Karpas-422 (cell line): ENCODE data around the gene GFI1B. TPM values are rescaled to one million over a fixed set of nuclear protein-coding genes. Genes with fewer than 3 reads are reported as not detected.
"Not testable (repeated sequence)": the region's sequence is repeated elsewhere in the genome, so short reads cannot be mapped to it uniquely, and the experiment has no call there.

Experiments used
- DNase-seq: peaks from one replicate; pipeline ENCODE4 v3.0.0-alpha.2; 2015
- H2AFZ ChIP-seq: fragments of 200-600 bp; sonication (generic); 2 replicates; pipeline ENCODE4 v1.6.1; 2014; ENCODE audit warnings: antibody characterized with exemption, low read length, mixed read lengths
- H3K27ac ChIP-seq: fragments of 200-600 bp; sonication (generic); 2 replicates; pipeline ENCODE4 v1.5.1; 2014; ENCODE audit warnings: mild to moderate bottlenecking, low read length, moderate library complexity
- H3K27me3 ChIP-seq: fragments of 200-600 bp; sonication (generic); 2 replicates; pipeline ENCODE4 v1.6.1; 2014; ENCODE audit warnings: low read length, mixed read lengths
- H3K36me3 ChIP-seq: fragments of 200-600 bp; sonication (generic); 2 replicates; pipeline ENCODE4 v1.6.1; 2014; ENCODE audit warnings: low read length, mixed read lengths; ENCODE audit not compliant: insufficient read depth
- H3K4me1 ChIP-seq: fragments of 200-600 bp; sonication (generic); 2 replicates; pipeline ENCODE4 v1.6.1; 2014; ENCODE audit warnings: mild to moderate bottlenecking, low read length, mixed read lengths
- H3K4me2 ChIP-seq: fragments of 200-600 bp; sonication (generic); 2 replicates; pipeline ENCODE4 v1.6.1; 2014; ENCODE audit warnings: low read length, low read depth, mild to moderate bottlenecking; ENCODE audit not compliant: poor library complexity, severe bottlenecking
- H3K4me3 ChIP-seq: fragments of 200-600 bp; sonication (generic); 2 replicates; pipeline ENCODE4 v1.5.1; 2014; ENCODE audit warnings: mild to moderate bottlenecking, antibody characterized with exemption, low read length, mixed read lengths
- H3K79me2 ChIP-seq: fragments of 200-600 bp; sonication (generic); 2 replicates; pipeline ENCODE4 v1.6.1; 2014; ENCODE audit warnings: mild to moderate bottlenecking, low read length, mixed read lengths
- H3K9ac ChIP-seq: fragments of 200-600 bp; sonication (generic); 2 replicates; pipeline ENCODE4 v1.6.0; 2014; ENCODE audit warnings: low read length
- H3K9me2 ChIP-seq: fragments of 200-600 bp; sonication (generic), shearing (Covaris generic); replicated peaks from 2 replicates; pipeline ENCODE4 v1.6.0; 2014; ENCODE audit warnings: mild to moderate bottlenecking, low read length, moderate library complexity; ENCODE audit not compliant: insufficient read depth
- H3K9me3 ChIP-seq: fragments of 300-700, 200-600 bp; sonication (generic); 2 replicates; pipeline ENCODE4 v1.6.1; 2014; ENCODE audit warnings: low read length, mixed read lengths
- H4K20me1 ChIP-seq: fragments of 200-600 bp; sonication (generic); 2 replicates; pipeline ENCODE4 v1.6.1; 2014; ENCODE audit warnings: mild to moderate bottlenecking, antibody characterized with exemption, low read length, low read depth; ENCODE audit not compliant: insufficient read depth
- total RNA-seq: library from RNA; depleted of rRNA; stranded (reverse); fragments of >200 nt; shearing (Covaris generic); gene quantifications from 2 replicates; pipeline ENCODE4 v1.2.3, GENCODE V29; 2014; ENCODE audit warnings: low replicate concordance

Gene GFI1B
- total RNA-seq, 1 experiment from 2014 or later, result 6.5 TPM

DNA sequence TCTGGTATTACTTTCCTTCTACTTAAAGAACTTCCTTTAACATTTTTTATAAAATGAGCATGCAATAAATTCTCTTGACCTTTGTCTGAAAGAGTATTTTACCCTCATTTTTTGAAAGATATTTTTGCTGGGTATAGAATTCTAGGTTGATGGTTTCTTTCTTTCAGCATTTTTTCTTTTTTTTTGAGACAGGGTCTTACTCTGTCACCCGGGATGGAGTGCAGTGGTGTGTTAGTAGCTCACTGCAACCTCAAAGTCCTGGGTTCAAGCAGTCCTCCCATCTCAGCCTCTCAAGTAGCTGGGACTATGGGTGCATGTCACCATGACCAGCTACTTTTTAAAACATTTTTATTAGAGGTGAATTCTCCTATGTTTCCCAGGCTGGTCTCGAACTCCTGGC lies 23.4 kb upstream of the GFI1B start:
- DNase-seq, result no peak
- no peak overlapping the region for H3K4me2 ChIP-seq
- H3K4me3 ChIP-seq, result no peak overlapping the region
- no peaks in the 10 kb centered on the region for H3K36me3 ChIP-seq
- H3K9me3 ChIP-seq, result peaks cover 3% of the 10 kb centered on the region; the same call in 1 of the 2 replicates
- no peak overlapping the region for H2AFZ ChIP-seq
- H3K79me2 ChIP-seq, result no peaks in the 10 kb centered on the region
- H3K27me3 ChIP-seq, result no peaks in the 10 kb centered on the region
- no peak overlapping the region for H3K9ac ChIP-seq
- H3K9me2 ChIP-seq, result no peaks in the 10 kb centered on the region
- no peak overlapping the region for H3K27ac ChIP-seq
- H4K20me1 ChIP-seq, result no peaks in the 10 kb centered on the region
- H3K4me1 ChIP-seq, result no peaks in the 10 kb centered on the region

DNA sequence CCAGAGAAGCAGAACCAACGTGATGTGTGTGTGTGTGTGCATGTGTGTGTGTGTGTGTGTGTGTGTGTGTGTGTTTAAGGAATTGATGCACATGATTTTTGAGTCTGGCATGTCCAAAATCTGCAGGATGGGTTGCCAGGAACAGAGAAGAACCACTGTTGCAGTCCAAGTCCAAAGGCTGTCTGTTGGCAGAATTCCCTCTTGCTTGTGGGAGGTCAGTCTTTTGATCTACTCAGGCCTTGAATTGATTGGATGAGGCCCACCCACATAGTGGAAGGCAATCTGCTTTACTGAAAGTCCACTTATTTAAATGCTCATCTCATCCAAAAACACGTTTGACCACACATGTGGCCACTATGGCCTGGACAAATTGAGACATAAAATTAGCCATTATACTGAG lies 22.7 kb upstream of the GFI1B start:
- no peaks in the 10 kb centered on the region for H3K36me3 ChIP-seq
- no peak overlapping the region for H3K4me2 ChIP-seq
- no peak overlapping the region for H3K9ac ChIP-seq
- H3K27ac ChIP-seq, result no peak overlapping the region
- no peaks in the 10 kb centered on the region for H3K4me1 ChIP-seq
- H3K79me2 ChIP-seq, result no peaks in the 10 kb centered on the region
- no peaks in the 10 kb centered on the region for H3K27me3 ChIP-seq
- peaks cover 3% of the 10 kb centered on the region; the same call in 1 of the 2 replicates for H3K9me3 ChIP-seq
- no peak for DNase-seq
- H2AFZ ChIP-seq, result no peak overlapping the region
- H3K4me3 ChIP-seq, result no peak overlapping the region
- H3K9me2 ChIP-seq, result no peaks in the 10 kb centered on the region
- H4K20me1 ChIP-seq, result no peaks in the 10 kb centered on the region

DNA sequence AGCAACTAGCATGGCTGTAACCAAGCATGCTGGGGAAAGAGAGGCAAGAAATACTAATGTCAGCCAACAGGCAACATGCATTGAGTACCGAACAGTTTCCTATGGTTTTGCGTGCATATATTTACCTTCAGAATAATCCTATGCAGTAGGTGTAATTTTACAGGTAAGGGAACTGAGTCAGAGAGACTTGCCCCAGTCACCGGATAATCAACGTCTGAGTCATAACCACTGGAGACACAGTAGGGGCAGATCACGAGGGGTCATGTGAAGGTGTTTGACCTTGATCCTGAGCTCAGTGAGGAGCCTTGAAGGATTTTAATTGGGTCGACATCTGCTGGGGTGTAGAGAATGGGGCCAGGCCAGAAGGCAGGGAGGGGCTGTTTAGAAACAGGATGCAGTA lies 20.7 kb upstream of the GFI1B start:
- Histone ChIP-seq H4K20me1 (no peaks in the 10 kb centered on the region), H3K9ac (no peak overlapping the region), H3K4me1 (no peaks in the 10 kb centered on the region), H3K79me2 (no peaks in the 10 kb centered on the region), H3K9me2 (no peaks in the 10 kb centered on the region), H3K4me3 (no peak overlapping the region), H3K9me3 (peaks cover 3% of the 10 kb centered on the region; the same call in 1 of the 2 replicates), H3K27ac (no peak overlapping the region), H3K4me2 (no peak overlapping the region), H2AFZ (no peak overlapping the region), H3K27me3 (no peaks in the 10 kb centered on the region), H3K36me3 (no peaks in the 10 kb centered on the region)
- DNase-seq, result no peak

DNA sequence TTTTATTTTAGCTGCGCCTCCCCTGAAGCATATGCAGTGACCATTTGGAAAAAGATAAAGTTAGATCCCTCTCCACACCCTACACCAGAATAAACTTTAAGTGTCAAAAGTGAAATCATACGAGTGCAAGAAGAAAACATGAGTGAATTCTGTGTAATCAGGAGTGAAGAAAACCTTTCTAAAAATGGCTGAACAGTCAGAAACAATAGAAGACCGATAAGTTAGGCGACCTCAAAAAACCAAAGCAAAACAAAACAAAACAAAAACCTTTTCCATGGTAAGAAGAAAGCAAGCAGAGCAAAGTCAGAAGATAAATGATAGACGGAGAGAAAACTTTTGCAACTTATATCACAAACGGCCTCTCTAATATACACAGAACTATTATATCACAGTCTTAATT lies 17.5 kb upstream of the GFI1B start:
- H4K20me1 ChIP-seq, result no peaks in the 10 kb centered on the region
- no peaks in the 10 kb centered on the region for H3K36me3 ChIP-seq
- no peak overlapping the region for H3K9ac ChIP-seq
- DNase-seq, result no peak
- no peaks in the 10 kb centered on the region for H3K4me1 ChIP-seq
- no peak overlapping the region for H2AFZ ChIP-seq
- H3K27me3 ChIP-seq, result no peaks in the 10 kb centered on the region
- H3K9me3 ChIP-seq, result no peaks in the 10 kb centered on the region
- no peak overlapping the region for H3K4me2 ChIP-seq
- H3K4me3 ChIP-seq, result no peak overlapping the region
- H3K9me2 ChIP-seq, result no peaks in the 10 kb centered on the region
- no peaks in the 10 kb centered on the region for H3K79me2 ChIP-seq
- H3K27ac ChIP-seq, result no peak overlapping the region

DNA sequence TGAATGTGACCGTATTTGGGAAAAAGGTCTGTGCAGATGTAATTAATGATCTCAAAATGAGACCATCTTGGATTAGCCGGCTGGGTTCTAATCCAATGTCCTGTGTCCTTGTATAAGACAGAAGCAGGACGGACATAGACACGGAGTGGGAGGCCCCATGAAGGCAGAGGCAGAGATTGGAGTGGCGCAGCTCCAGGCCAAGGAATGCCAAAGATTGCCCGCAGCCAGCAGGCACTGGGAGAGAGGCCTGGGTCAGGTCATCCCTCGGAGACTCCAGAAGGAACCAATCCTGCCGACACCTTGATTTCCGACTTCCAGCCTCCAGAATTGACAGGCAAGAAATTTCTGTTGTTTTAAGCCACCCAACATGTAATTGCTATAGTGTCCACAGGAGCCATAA lies 13.0 kb upstream of the GFI1B start:
- H3K9me3 ChIP-seq, result no peaks in the 10 kb centered on the region
- no peaks in the 10 kb centered on the region for H3K79me2 ChIP-seq
- no peak overlapping the region for H2AFZ ChIP-seq

DNA sequence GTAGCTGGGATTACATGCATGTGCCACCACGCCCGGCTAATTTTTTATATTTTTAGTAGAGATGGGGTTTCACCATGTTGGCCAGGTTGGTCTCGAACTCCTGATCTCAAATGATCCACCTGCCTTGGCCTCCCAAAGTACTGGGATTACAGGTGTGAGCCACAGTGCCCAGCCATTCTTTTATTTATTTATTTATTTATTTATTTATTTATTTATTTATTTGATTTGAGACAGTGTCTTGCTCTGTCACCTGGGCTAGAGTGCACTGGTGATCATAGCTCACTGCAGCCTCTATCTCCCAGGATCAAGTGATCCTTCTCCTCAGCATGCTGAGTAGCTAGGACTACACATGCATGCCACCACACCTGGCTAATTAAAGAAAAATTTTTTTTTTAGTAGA lies 10.6 kb upstream of the GFI1B start:
- not testable (repeated sequence) for H3K9ac ChIP-seq, H3K27me3 ChIP-seq, H3K9me3 ChIP-seq, H3K27ac ChIP-seq, DNase-seq, H3K4me2 ChIP-seq, H4K20me1 ChIP-seq, H2AFZ ChIP-seq, H3K36me3 ChIP-seq, H3K9me2 ChIP-seq, H3K79me2 ChIP-seq, H3K4me3 ChIP-seq
- H3K4me1 ChIP-seq, result peaks cover 20% of the 10 kb centered on the region

More for the DNA sequence above, 13.0 kb upstream of the GFI1B start:
- Histone ChIP-seq H3K4me2 (no peak overlapping the region), H3K27ac (no peak overlapping the region), H3K36me3 (no peaks in the 10 kb centered on the region), H4K20me1 (no peaks in the 10 kb centered on the region), H3K27me3 (no peaks in the 10 kb centered on the region), H3K9me2 (no peaks in the 10 kb centered on the region), H3K4me3 (no peak overlapping the region), H3K9ac (no peak overlapping the region), H3K4me1 (peaks cover 12% of the 10 kb centered on the region)
- DNase-seq, result no peak

DNA sequence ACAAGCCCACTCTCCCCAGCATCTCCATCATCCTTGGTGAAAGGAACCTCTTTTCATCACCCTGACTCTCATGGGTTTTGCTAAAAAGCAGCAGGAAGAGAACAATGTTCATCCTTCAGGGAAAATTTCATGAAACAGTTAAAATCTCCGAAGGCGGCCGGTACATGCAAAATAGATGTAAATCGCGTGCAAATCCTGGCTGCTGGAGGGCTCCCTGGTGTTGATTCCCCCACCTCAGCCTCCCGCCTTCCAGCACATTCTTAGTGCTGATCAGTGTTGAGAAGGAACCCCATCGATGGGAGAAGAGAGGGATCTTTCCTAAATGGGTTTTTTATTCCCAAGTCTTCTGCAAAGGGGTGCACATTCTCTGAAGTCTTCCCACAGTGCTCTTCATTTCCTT lies 8.7 kb upstream of the GFI1B start:
- H3K9me2 ChIP-seq, result no peaks in the 10 kb centered on the region
- peak overlapping the region; percentile 28 for H3K9ac ChIP-seq
- H4K20me1 ChIP-seq, result no peaks in the 10 kb centered on the region
- H3K27ac ChIP-seq, result no peak overlapping the region
- no peaks in the 10 kb centered on the region for H3K36me3 ChIP-seq
- DNase-seq, result peak; percentile 58
- no peaks in the 10 kb centered on the region for H3K79me2 ChIP-seq
- no peaks in the 10 kb centered on the region for H3K9me3 ChIP-seq
- peak overlapping the region; percentile 34 for H3K4me3 ChIP-seq
- peak overlapping the region; percentile 33; the same call in 1 of the 2 replicates for H2AFZ ChIP-seq
- H3K4me1 ChIP-seq, result peaks cover 20% of the 10 kb centered on the region
- no peaks in the 10 kb centered on the region for H3K27me3 ChIP-seq
- H3K4me2 ChIP-seq, result peak overlapping the region; percentile 64

DNA sequence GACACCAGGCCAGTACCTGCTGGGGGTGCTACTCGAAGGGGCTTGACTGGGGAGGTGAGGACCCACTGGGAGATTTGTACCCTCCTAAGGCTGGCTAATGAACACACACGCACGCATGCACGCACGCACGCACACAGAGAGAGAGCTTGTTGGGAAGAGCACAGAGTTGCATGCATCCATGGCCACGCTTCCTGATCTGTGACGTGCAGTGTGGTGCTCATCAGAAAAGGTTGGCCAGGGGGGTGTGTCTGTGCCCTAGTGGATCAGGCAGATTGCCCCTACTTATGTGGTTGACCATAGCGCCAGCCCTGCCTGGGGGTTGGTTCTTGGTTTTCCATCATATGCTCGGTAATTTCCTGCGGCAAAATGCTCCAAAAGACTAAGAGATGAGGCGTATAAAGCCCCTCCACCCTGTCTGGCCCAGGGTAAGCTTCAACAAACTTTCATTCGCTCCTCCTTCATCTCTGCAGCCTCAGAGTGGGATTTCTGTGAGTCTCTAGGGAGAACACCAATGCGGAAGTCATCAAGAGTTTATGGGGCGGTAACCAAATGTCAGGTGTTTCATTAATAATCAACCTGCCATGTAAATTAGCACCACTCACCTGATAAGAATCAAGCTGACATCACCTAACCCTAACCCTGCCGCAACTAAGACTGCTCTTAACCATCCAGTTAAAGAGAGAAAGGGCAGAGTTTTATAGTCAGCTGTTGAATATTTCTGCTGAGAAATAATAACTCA lies 8.0 kb upstream of the GFI1B start:
- peaks cover 20% of the 10 kb centered on the region for H3K4me1 ChIP-seq
- H3K9me3 ChIP-seq, result no peaks in the 10 kb centered on the region
- no peaks in the 10 kb centered on the region for H3K79me2 ChIP-seq
- no peaks in the 10 kb centered on the region for H3K27me3 ChIP-seq
- H3K4me2 ChIP-seq, result peak overlapping the region; percentile 64
- peak overlapping the region; percentile 34 for H3K4me3 ChIP-seq
- H3K36me3 ChIP-seq, result no peaks in the 10 kb centered on the region
- no peaks in the 10 kb centered on the region for H3K9me2 ChIP-seq
- H3K9ac ChIP-seq, result peak overlapping the region; percentile 28
- H3K27ac ChIP-seq, result no peak overlapping the region
- peak; percentile 67 for DNase-seq
- H4K20me1 ChIP-seq, result no peaks in the 10 kb centered on the region
- H2AFZ ChIP-seq, result peak overlapping the region; percentile 33; the same call in 1 of the 2 replicates
